Bronchial epithelial cell (primary cell): ENCODE data around the gene PTGES2. TPM values are rescaled to one million over a fixed set of nuclear protein-coding genes. Genes with fewer than 3 reads are reported as not detected.

Experiments used
- DNase-seq: peaks from one replicate; pipeline ENCODE4 v3.0.0-alpha.2; 2010; ENCODE audit warnings: low read depth
- FAIRE-seq: peaks from 2 replicates; lab custom pipeline; 2011; peaks lifted over from hg19 to GRCh38; lab: Jason Lieb, UNC
- H3K27me3 ChIP-seq: 2 replicates; pipeline ENCODE4 v1.5.1; 2011; ENCODE audit warnings: low read length; ENCODE audit not compliant: control insufficient read depth, insufficient read depth
- H3K36me3 ChIP-seq: 2 replicates; pipeline ENCODE4 v1.5.1; 2011; ENCODE audit warnings: low read length; ENCODE audit not compliant: control insufficient read depth, insufficient read depth
- H3K4me3 ChIP-seq: 2 replicates; pipeline ENCODE4 v1.5.1; 2011; ENCODE audit warnings: mild to moderate bottlenecking, low read depth, low read length, control low read depth
- total RNA-seq: library from RNA; depleted of rRNA; stranded (reverse); fragments of >200 nt; gene quantifications from 2 replicates; pipeline ENCODE4 v1.2.1, GENCODE V29; 2014
- TF ChIP-seq, protein P1 (sequence below): IDR thresholded peaks from 2 replicates; pipeline ENCODE4 v1.5.1; 2011; ENCODE audit warnings: mild to moderate bottlenecking, moderate library complexity, low read length, control low read depth, inconsistent platforms; ENCODE audit not compliant: insufficient read depth, severe bottlenecking

PTGES2 gene
- total RNA-seq, 1 donor from 2014 or later, result 130 TPM

DNA sequence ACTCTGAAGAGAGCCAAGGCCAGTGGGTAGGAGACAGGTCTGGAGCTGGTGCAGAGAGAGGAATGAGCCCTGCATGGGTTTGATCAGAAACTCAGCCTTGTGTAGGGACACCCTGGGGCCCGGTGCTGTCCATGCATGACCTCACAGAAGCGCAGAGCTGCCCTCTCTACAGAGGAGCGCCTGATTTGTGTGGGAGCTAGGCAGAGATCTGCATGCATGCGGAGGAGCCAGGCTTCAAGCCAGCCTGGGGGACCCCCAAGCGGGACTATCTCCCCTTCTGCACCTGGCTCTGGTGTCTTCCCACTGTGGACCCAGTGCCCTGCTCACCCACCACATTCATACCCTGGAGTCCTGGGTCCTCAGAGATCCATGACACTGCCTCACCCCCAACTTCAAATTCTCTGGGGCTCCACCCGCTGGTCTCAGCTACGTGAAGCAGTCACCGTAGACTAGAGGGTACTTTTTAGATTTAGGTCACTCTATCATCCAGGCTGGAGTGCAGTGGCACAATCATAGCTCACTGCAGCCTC, 19.1 kb upstream of the PTGES2 start:
- FAIRE-seq (no peak), DNase-seq (no peak)
- no peaks in the 10 kb centered on the region for H3K36me3 ChIP-seq
- TF ChIP-seq, protein P1, sequence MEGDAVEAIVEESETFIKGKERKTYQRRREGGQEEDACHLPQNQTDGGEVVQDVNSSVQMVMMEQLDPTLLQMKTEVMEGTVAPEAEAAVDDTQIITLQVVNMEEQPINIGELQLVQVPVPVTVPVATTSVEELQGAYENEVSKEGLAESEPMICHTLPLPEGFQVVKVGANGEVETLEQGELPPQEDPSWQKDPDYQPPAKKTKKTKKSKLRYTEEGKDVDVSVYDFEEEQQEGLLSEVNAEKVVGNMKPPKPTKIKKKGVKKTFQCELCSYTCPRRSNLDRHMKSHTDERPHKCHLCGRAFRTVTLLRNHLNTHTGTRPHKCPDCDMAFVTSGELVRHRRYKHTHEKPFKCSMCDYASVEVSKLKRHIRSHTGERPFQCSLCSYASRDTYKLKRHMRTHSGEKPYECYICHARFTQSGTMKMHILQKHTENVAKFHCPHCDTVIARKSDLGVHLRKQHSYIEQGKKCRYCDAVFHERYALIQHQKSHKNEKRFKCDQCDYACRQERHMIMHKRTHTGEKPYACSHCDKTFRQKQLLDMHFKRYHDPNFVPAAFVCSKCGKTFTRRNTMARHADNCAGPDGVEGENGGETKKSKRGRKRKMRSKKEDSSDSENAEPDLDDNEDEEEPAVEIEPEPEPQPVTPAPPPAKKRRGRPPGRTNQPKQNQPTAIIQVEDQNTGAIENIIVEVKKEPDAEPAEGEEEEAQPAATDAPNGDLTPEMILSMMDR, result no peak
- H3K27me3 ChIP-seq, result no peaks in the 10 kb centered on the region
- no peak overlapping the region for H3K4me3 ChIP-seq

DNA sequence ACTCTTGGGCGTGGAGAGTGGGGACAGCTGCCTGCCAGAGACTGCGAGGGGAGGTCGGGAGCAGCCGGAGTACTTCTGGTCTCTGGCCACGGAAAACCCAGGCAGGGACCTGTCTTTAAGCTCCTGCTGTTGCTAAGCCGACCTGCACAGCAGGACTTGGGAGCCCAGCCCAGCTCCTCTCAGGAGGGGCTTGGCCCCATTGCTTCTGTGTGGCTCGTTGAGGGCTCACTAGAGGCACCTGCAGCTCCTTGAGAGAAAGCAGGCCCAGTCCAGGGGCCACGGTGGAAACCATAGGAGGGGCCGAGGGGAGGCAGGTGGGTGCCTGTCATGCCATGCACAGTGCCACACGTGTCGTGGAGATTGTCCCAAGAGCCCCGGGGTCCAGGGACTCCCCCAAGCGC, 18.4 kb upstream of the PTGES2 start:
- Histone ChIP-seq H3K4me3 (no peak overlapping the region), H3K27me3 (no peaks in the 10 kb centered on the region), H3K36me3 (no peaks in the 10 kb centered on the region)
- TF ChIP-seq, protein P1, result no peak
- no peak for DNase-seq
- no peak for FAIRE-seq

DNA sequence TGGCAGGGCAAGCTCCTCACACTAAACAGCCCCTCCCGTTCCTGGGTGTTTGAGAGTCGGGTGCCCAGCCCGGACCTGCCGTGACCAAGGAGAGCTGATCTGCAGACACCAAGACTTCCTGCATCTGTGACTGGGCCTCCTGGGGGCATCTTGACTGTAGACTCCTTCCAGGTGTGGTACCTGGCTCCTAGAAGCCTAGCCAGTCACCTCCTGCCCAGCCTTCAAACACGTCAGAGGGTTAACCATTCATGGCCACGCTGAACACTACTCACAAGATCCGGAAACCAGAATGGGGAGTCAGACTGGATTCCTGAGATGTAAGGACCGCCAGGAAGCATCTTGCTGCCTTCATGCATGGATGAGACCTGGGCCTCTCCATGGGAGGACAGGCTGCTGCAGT, 18.0 kb upstream of the PTGES2 start:
- Histone ChIP-seq H3K4me3 (no peak overlapping the region), H3K36me3 (no peaks in the 10 kb centered on the region), H3K27me3 (no peaks in the 10 kb centered on the region)
- TF ChIP-seq, protein P1, result no peak
- FAIRE-seq, result peak; percentile 47
- peak; percentile 98 for DNase-seq

- Histone ChIP-seq H3K27me3 (no peaks in the 10 kb centered on the region), H3K4me3 (no peak overlapping the region), H3K36me3 (no peaks in the 10 kb centered on the region)
- no peak for FAIRE-seq
- no peak for DNase-seq
- TF ChIP-seq, protein P1, result no peak
Measured at GRCh38 chr9:128144239-128145181, 17.0 kb upstream of the PTGES2 start.

GRCh38 chr9:128143525-128144238, 16.2 kb upstream of the PTGES2 start:
- no peak for FAIRE-seq
- DNase-seq, result no peak
- TF ChIP-seq, protein P1, result peak; percentile 13
- Histone ChIP-seq H3K4me3 (no peak overlapping the region), H3K36me3 (no peaks in the 10 kb centered on the region), H3K27me3 (no peaks in the 10 kb centered on the region)
